Measurements from ENCODE around the gene DNAJB6. TPM values are rescaled to one million over a fixed set of nuclear protein-coding genes. Genes with fewer than 3 reads are reported as not detected.

DNAJB6 gene
- total and polyA plus RNA-seq, 9 donors = 79.0 to 154 (median 89.2) TPM

GRCh38 chr7:157425761-157426160, 89.0 kb downstream of the DNAJB6 start:
- Histone ChIP-seq H3K4me1 (ENCODE audit: insufficient read depth) (no peaks in the 10 kb centered on the region), H3K4me3 (no peak overlapping the region), H3K27me3 (no peaks in the 10 kb centered on the region), H3K27ac (no peak overlapping the region), H3K9me3 (no peaks in the 10 kb centered on the region), H3K36me3 (no peaks in the 10 kb centered on the region)
- no peak for DNase-seq
- no peak for TF ChIP-seq CTCF (IDR thresholded peaks at IDR 0.05)
- no peak for TF ChIP-seq EP300 (IDR thresholded peaks at IDR 0.05)
- no peak for TF ChIP-seq POLR2A (IDR thresholded peaks at IDR 0.05)
- intact Hi-C loops (cut with DNase I) = no loop called here
- WGBS, 3 donors = 83 to 93% (median 88%) methylated on average over 19 of the region's 19 CpGs

GRCh38 chr7:157426463-157427301, 89.9 kb downstream of the DNAJB6 start:
- Histone ChIP-seq H3K4me3 (no peak overlapping the region), H3K27me3 (no peaks in the 10 kb centered on the region), H3K36me3 (no peaks in the 10 kb centered on the region), H3K9me3 (no peaks in the 10 kb centered on the region), H3K27ac (no peak overlapping the region), H3K4me1 (ENCODE audit: insufficient read depth) (no peaks in the 10 kb centered on the region)
- 81 to 85% (median 82%) methylated on average over 35 to 42 of the region's 42 CpGs for WGBS, 3 donors
- TF ChIP-seq EP300 (IDR thresholded peaks at IDR 0.05) (no peak), POLR2A (IDR thresholded peaks at IDR 0.05) (no peak), CTCF (IDR thresholded peaks at IDR 0.05) (no peak)
- intact Hi-C loops (cut with DNase I) = no loop called here
- DNase-seq = no peak

- H3K9me3 ChIP-seq = no peaks in the 10 kb centered on the region
- H3K27ac ChIP-seq = no peak overlapping the region
- H3K27me3 ChIP-seq = no peaks in the 10 kb centered on the region
- intact Hi-C loops (cut with DNase I) = no loop called here
- H3K36me3 ChIP-seq = no peaks in the 10 kb centered on the region
- peaks cover 5% of the 10 kb centered on the region for H3K4me1 ChIP-seq (ENCODE audit: insufficient read depth)
- no peak overlapping the region for H3K4me3 ChIP-seq
- 82 to 88% (median 86%) methylated on average over 22 to 23 of the region's 23 CpGs for WGBS, 3 donors
- TF ChIP-seq POLR2A (IDR thresholded peaks at IDR 0.05) = no peak
- TF ChIP-seq EP300 (IDR thresholded peaks at IDR 0.05) = no peak
- no peak for TF ChIP-seq CTCF (IDR thresholded peaks at IDR 0.05)
- no peak for DNase-seq
Measured at GRCh38 chr7:157427811-157428553, 91.2 kb downstream of the DNAJB6 start.

GRCh38 chr7:157428554-157428945, 91.7 kb downstream of the DNAJB6 start:
- peaks cover 5% of the 10 kb centered on the region for H3K4me1 ChIP-seq (ENCODE audit: insufficient read depth)
- no peaks in the 10 kb centered on the region for H3K36me3 ChIP-seq
- WGBS, 3 donors = 90 to 93% (median 90%) methylated on average over 9 to 12 of the region's 12 CpGs
- intact Hi-C loops (cut with DNase I) = no loop called here
- DNase-seq = no peak
- no peak overlapping the region for H3K27ac ChIP-seq
- no peaks in the 10 kb centered on the region for H3K27me3 ChIP-seq
- TF ChIP-seq CTCF (IDR thresholded peaks at IDR 0.05) = no peak
- TF ChIP-seq EP300 (IDR thresholded peaks at IDR 0.05) = no peak
- TF ChIP-seq POLR2A (IDR thresholded peaks at IDR 0.05) = no peak
- H3K4me3 ChIP-seq = no peak overlapping the region
- H3K9me3 ChIP-seq = no peaks in the 10 kb centered on the region
